HG02870 (cell line): ENCODE results near the gene OGFRL1.

Source experiments
- ATAC-seq: cut with Tn5 transposase; IDR thresholded peaks from one replicate; pipeline ENCODE4 v1.9.1; 2021; ENCODE audit warnings: mild to moderate bottlenecking, moderate library complexity; ENCODE audit not compliant: unreplicated experiment

The OGFRL1 gene

GRCh38 chr6:71284785-71285184 is 3.8 kb upstream of the OGFRL1 start:
- ATAC-seq: no peak

GRCh38 chr6:71287038-71287437 is 1.6 kb upstream of the OGFRL1 start:
- ATAC-seq: no peak

GRCh38 chr6:71287926-71288227 is 734 bp upstream of the OGFRL1 start:
- ATAC-seq: no peak

- peak; percentile 30 for ATAC-seq
Observed at GRCh38 chr6:71289039-71289801, 609 bp downstream of the OGFRL1 start.

- no peak for ATAC-seq
Observed at GRCh38 chr6:71289802-71290175, 1.2 kb downstream of the OGFRL1 start.

GRCh38 chr6:71290611-71291010 is 2.0 kb downstream of the OGFRL1 start:
- no peak for ATAC-seq

- no peak for ATAC-seq
Observed at GRCh38 chr6:71292001-71292400, 3.4 kb downstream of the OGFRL1 start.

- no peak for ATAC-seq
Observed at GRCh38 chr6:71294121-71294523, 5.5 kb downstream of the OGFRL1 start.

GRCh38 chr6:71298459-71298858 is 9.8 kb downstream of the OGFRL1 start:
- ATAC-seq: no peak

GRCh38 chr6:71299541-71300470 is 11.2 kb downstream of the OGFRL1 start:
- ATAC-seq: no peak

GRCh38 chr6:71300561-71301168 is 12.1 kb downstream of the OGFRL1 start:
- ATAC-seq: no peak

- ATAC-seq: no peak
Observed at GRCh38 chr6:71301546-71301945, 12.9 kb downstream of the OGFRL1 start.

GRCh38 chr6:71309656-71310055 is 21.0 kb downstream of the OGFRL1 start:
- ATAC-seq: no peak

- no peak for ATAC-seq
Observed at GRCh38 chr6:71310261-71310660, 21.6 kb downstream of the OGFRL1 start.

- ATAC-seq: no peak
Observed at GRCh38 chr6:71312089-71312488, 23.5 kb downstream of the OGFRL1 start.

GRCh38 chr6:71317441-71317840 is 28.8 kb downstream of the OGFRL1 start:
- no peak for ATAC-seq

- ATAC-seq: no peak
Observed at GRCh38 chr6:71320041-71320440, 31.4 kb downstream of the OGFRL1 start.

- ATAC-seq: no peak
Observed at GRCh38 chr6:71321314-71321713, 32.7 kb downstream of the OGFRL1 start.

GRCh38 chr6:71324194-71324785 is 35.7 kb downstream of the OGFRL1 start:
- no peak for ATAC-seq

GRCh38 chr6:71326611-71327010 is 38.0 kb downstream of the OGFRL1 start:
- ATAC-seq: no peak

GRCh38 chr6:71330501-71330900 is 41.9 kb downstream of the OGFRL1 start:
- ATAC-seq: no peak
